Gastrocnemius medialis (tissue), 4 donors: ENCODE results near the gene USP14. TPM values are rescaled to one million over a fixed set of nuclear protein-coding genes. Genes with fewer than 3 reads are reported as not detected.

Source experiments
- ATAC-seq, 2 donors: fragments of 150-250 bp; one replicate each; pipeline ENCODE4 v1.9.1; 2016
- DNase-seq, 2 donors: peaks; one replicate each; pipeline ENCODE4 v3.0.0-alpha.2; 2019
- H3K27ac ChIP-seq, 4 donors: fragments of 200-600 bp; sonication (generic); 1 replicate in 1 of 4; 2 replicates in 3 of 4; pipeline ENCODE4 v1.5.1; 2016 to 2018; ENCODE audit warnings: mild to moderate bottlenecking in 2 of 4, moderate library complexity in 1 of 4
- H3K27me3 ChIP-seq, 3 donors: fragments of 200-600 bp; sonication (generic) in 2 of 3; 1 replicate in 1 of 3; 2 replicates in 2 of 3; pipeline versions ENCODE4 v1.5.1 to v1.6.0; 2016 to 2019; ENCODE audit warnings: mild to moderate bottlenecking in 1 of 3, moderate library complexity in 1 of 3
- H3K36me3 ChIP-seq, 2 donors: fragments of 200-600 bp; sonication (generic) in 1 of 2; one replicate each; pipeline ENCODE4 v1.5.1; 2017 to 2018
- H3K4me1 ChIP-seq, 2 donors: fragments of 200-600 bp; sonication (generic) in 1 of 2; one replicate each; pipeline ENCODE4 v1.5.1; 2016 to 2017; ENCODE audit warnings: mild to moderate bottlenecking in 2 of 2
- H3K4me3 ChIP-seq, 4 donors: fragments of 200-600 bp; sonication (generic) in 3 of 4; 1 replicate in 1 of 4; 2 replicates in 3 of 4; pipeline ENCODE4 v1.5.1; 2016 to 2019; ENCODE audit warnings: mild to moderate bottlenecking in 2 of 4
- H3K9me3 ChIP-seq, 3 donors: fragments of 200-600 bp; sonication (generic) in 2 of 3; 1 replicate in 1 of 3; 2 replicates in 2 of 3; pipeline ENCODE4 v1.5.1; 2016 to 2019
- CTCF ChIP-seq, 5 experiments: fragments of 450-650 bp in 3 of 5; fragments of 200-600 bp in 2 of 5; sonication (generic) in 2 of 5; IDR thresholded peaks in 4 of 5; conservative IDR thresholded peaks in 1 of 5; 1 replicate in 4 of 5; 2 replicates in 1 of 5; pipeline ENCODE4 v1.5.1; 2016 to 2019; ENCODE audit warnings: antibody characterized with exemption in 5 of 5, mild to moderate bottlenecking in 3 of 5, moderate library complexity in 3 of 5
- POLR2A ChIP-seq, 2 donors: fragments of 450-650 bp; IDR thresholded peaks; one replicate each; pipeline ENCODE4 v1.6.1; 2017; ENCODE audit warnings: antibody characterized with exemption in 2 of 2, mild to moderate bottlenecking in 2 of 2, moderate library complexity in 2 of 2
- in situ Hi-C, 4 donors: fragments of 200-750 bp; cut with MboI; loops; one replicate each; pipeline versions ENCODE4 v1.15.0 to v1.8.0; 2017; ENCODE audit warnings: low sequenced_read_pairs in 4 of 4
- intact Hi-C: fragments of 100-400 bp; cut with DNase I; formaldehyde crosslinking; loops from one replicate; pipeline ENCODE4 v1.15.1; 2023; ENCODE audit warnings: low total_unique reads
- total RNA-seq, 4 donors: library from RNA; depleted of rRNA; stranded (reverse); fragments of >200 nt; gene quantifications; one replicate each; pipeline versions ENCODE4 v1.1.0 to v1.2.3, GENCODE V29; 2016

USP14 gene
- total RNA-seq, 4 donors from 2014 or later = 23.6 to 48.7 (median 42.2) TPM

- in situ Hi-C loops (no loop called here), intact Hi-C loops (loop anchor here (5.0 kb wide), 1 partner anchor 35 kb away; no protein-coding TSS in a partner anchor)
- H3K4me1 ChIP-seq = no peaks in the 10 kb centered on the region
- H3K36me3 ChIP-seq = peaks cover 0 to 43% of the 10 kb centered on the region in 2 donors
- no peak overlapping the region for H3K4me3 ChIP-seq
- no peak overlapping the region for H3K27ac ChIP-seq
- DNase-seq (no peak), ATAC-seq (no peak)
- no peaks in the 10 kb centered on the region for H3K27me3 ChIP-seq
- TF ChIP-seq POLR2A (IDR thresholded peaks at IDR 0.05) (no peak), CTCF (IDR thresholded peaks at IDR 0.05 in 4 of 5, conservative IDR thresholded peaks at IDR 0.05 in 1 of 5) (no peak)
- H3K9me3 ChIP-seq = no peaks in the 10 kb centered on the region
These were observed 69.0 kb downstream of the USP14 start for GRCh38 chr18:227374-227773.

- H3K27me3 ChIP-seq = no peaks in the 10 kb centered on the region
- no peak overlapping the region for H3K4me3 ChIP-seq
- intact Hi-C loops = loop anchor here (5.0 kb wide), 1 partner anchor 34 kb away; no protein-coding TSS in a partner anchor
- ATAC-seq (no peak), DNase-seq (no peak)
- no peaks in the 10 kb centered on the region for H3K9me3 ChIP-seq
- no peak overlapping the region for H3K27ac ChIP-seq
- TF ChIP-seq POLR2A (IDR thresholded peaks at IDR 0.05) (no peak), CTCF (IDR thresholded peaks at IDR 0.05 in 4 of 5, conservative IDR thresholded peaks at IDR 0.05 in 1 of 5) (no peak)
- in situ Hi-C loops = no loop called here
- H3K36me3 ChIP-seq = peaks cover 0 to 38% of the 10 kb centered on the region in 2 donors
- H3K4me1 ChIP-seq = no peaks in the 10 kb centered on the region
These were observed 69.5 kb downstream of the USP14 start for GRCh38 chr18:227902-228301.

GRCh38 chr18:228586-228985 lies 70.2 kb downstream of the USP14 start:
- Histone ChIP-seq H3K9me3 (no peaks in the 10 kb centered on the region), H3K4me1 (no peaks in the 10 kb centered on the region), H3K36me3 (peaks cover 0 to 31% of the 10 kb centered on the region in 2 donors), H3K4me3 (no peak overlapping the region), H3K27ac (no peak overlapping the region), H3K27me3 (no peaks in the 10 kb centered on the region)
- in situ Hi-C loops (no loop called here), intact Hi-C loops (loop anchor here (5.0 kb wide), 1 partner anchor 34 kb away; no protein-coding TSS in a partner anchor)
- ATAC-seq = no peak
- no peak for DNase-seq
- TF ChIP-seq POLR2A (IDR thresholded peaks at IDR 0.05) (no peak), CTCF (IDR thresholded peaks at IDR 0.05 in 4 of 5, conservative IDR thresholded peaks at IDR 0.05 in 1 of 5) (no peak)

GRCh38 chr18:231563-231962 lies 73.2 kb downstream of the USP14 start:
- no peak for DNase-seq
- Histone ChIP-seq H3K27me3 (no peaks in the 10 kb centered on the region), H3K27ac (no peak overlapping the region), H3K4me3 (no peak overlapping the region), H3K9me3 (no peaks in the 10 kb centered on the region), H3K36me3 (peaks cover 0 to 1% of the 10 kb centered on the region in 2 donors), H3K4me1 (no peaks in the 10 kb centered on the region)
- in situ Hi-C loops (no loop called here), intact Hi-C loops (no loop called here)
- no peak for TF ChIP-seq CTCF (IDR thresholded peaks at IDR 0.05 in 4 of 5, conservative IDR thresholded peaks at IDR 0.05 in 1 of 5)
- TF ChIP-seq POLR2A (IDR thresholded peaks at IDR 0.05) = no peak
- no peak for ATAC-seq

GRCh38 chr18:240175-240574 lies 81.8 kb downstream of the USP14 start:
- DNase-seq (no peak), ATAC-seq (peak in 1 of 2 donors; percentile 96)
- intact Hi-C loops = no loop called here
- Histone ChIP-seq H3K9me3 (no peaks in the 10 kb centered on the region), H3K27me3 (no peaks in the 10 kb centered on the region), H3K4me1 (peaks cover 4 to 7% of the 10 kb centered on the region in 2 donors), H3K36me3 (peaks cover 0 to 24% of the 10 kb centered on the region in 2 donors), H3K4me3 (no peak overlapping the region), H3K27ac (peak overlapping the region; percentile 15 to 56 (median 32))
- TF ChIP-seq POLR2A (IDR thresholded peaks at IDR 0.05) (no peak), CTCF (IDR thresholded peaks at IDR 0.05 in 4 of 5, conservative IDR thresholded peaks at IDR 0.05 in 1 of 5) (no peak)
- in situ Hi-C loops = no loop called here
